Left lobe of liver (tissue), 1 donor: ENCODE data around the gene MYBBP1A. TPM values are rescaled to one million over a fixed set of nuclear protein-coding genes. Genes with fewer than 3 reads are reported as not detected.

ENCODE experiments used
- total RNA-seq: library from RNA; stranded (reverse); gene quantifications from one replicate; pipeline ENCODE4 v1.2.1, GENCODE V29; 2021
- donor health status: DM: no; HTN: yes; CAD: no.

Gene MYBBP1A
- total RNA-seq, 1 donor from 2014 or later, result 18.5 TPM

Other genes starting within 250 kb of the MYBBP1A start
- 37.8 TPM for gene UBE2G1, start 188.7 kb downstream of the MYBBP1A start, total RNA-seq
- not detected for gene SPNS3, start 121.4 kb downstream of the MYBBP1A start, total RNA-seq
- gene SPNS2, start 56.5 kb downstream of the MYBBP1A start, total RNA-seq, result 11.4 TPM
- gene GGT6, start 5.2 kb upstream of the MYBBP1A start, total RNA-seq, result 0.35 TPM
- not detected for gene SMTNL2, start 29.1 kb upstream of the MYBBP1A start, total RNA-seq
- gene ALOX15, start 86.3 kb upstream of the MYBBP1A start, total RNA-seq, result 0.70 TPM
- gene PELP1, start 148.8 kb upstream of the MYBBP1A start, total RNA-seq, result 17.5 TPM
- gene ARRB2, start 155.2 kb upstream of the MYBBP1A start, total RNA-seq, result 26.2 TPM
- 13.3 TPM for gene MED11, start 176.0 kb upstream of the MYBBP1A start, total RNA-seq
- 0.63 TPM for gene ZMYND15, start 184.4 kb upstream of the MYBBP1A start, total RNA-seq
- gene CXCL16, start 184.5 kb upstream of the MYBBP1A start, total RNA-seq, result 14.5 TPM
- gene TM4SF5, start 216.5 kb upstream of the MYBBP1A start, total RNA-seq, result 79.0 TPM
- 8.2 TPM for gene VMO1, start 231.0 kb upstream of the MYBBP1A start, total RNA-seq
- 28.0 TPM for gene GLTPD2, start 233.6 kb upstream of the MYBBP1A start, total RNA-seq
- 79.1 TPM for gene PSMB6, start 240.8 kb upstream of the MYBBP1A start, total RNA-seq